Measurements from ENCODE around the gene ACADVL.

Gene ACADVL

DNA sequence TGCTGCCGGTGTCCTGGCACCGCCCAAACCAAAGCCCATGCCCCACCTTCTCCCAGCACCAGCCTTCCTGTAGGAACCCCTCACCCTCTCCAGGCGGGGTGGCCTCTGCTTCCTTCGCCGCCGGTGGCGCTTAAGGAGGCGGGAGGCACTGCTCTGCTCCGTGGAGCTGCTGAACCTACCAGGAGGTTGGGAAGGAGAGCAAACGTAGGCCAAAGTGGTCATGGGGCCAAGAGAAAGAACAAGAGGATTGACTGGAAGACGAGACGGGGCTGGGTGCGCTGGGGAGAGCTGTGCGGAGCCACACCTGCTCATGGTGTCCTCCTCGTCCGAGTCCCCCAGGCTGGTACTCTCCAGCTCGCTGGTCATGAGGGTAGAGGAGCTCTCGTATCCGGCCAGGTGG is 9.8 kb downstream of the ACADVL start:
- H3K4me3 ChIP-seq (ENCODE audit: low read depth, low read length) = no peak overlapping the region
- TF ChIP-seq, protein P1, sequence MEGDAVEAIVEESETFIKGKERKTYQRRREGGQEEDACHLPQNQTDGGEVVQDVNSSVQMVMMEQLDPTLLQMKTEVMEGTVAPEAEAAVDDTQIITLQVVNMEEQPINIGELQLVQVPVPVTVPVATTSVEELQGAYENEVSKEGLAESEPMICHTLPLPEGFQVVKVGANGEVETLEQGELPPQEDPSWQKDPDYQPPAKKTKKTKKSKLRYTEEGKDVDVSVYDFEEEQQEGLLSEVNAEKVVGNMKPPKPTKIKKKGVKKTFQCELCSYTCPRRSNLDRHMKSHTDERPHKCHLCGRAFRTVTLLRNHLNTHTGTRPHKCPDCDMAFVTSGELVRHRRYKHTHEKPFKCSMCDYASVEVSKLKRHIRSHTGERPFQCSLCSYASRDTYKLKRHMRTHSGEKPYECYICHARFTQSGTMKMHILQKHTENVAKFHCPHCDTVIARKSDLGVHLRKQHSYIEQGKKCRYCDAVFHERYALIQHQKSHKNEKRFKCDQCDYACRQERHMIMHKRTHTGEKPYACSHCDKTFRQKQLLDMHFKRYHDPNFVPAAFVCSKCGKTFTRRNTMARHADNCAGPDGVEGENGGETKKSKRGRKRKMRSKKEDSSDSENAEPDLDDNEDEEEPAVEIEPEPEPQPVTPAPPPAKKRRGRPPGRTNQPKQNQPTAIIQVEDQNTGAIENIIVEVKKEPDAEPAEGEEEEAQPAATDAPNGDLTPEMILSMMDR (IDR thresholded peaks at IDR 0.05; ENCODE audit: borderline replicate concordance, insufficient read depth, low read depth, low read length) = no peak

DNA sequence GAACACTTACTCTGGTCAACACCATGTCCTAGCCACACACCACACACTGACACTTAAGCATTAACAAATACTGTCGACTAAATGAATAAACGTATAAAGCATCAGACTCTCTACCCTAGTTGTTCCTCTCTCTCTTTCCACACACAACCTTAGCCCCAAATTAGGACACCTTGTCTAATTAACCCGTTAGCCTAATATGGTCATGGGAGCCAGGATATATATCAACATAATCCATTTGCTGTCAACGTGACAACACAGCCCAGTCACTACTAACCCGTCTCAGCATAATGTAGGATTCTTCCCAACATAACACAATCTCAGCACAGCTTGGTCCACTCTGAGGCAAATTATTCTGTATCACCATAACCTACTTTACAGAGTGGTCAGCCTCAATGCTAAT is 12.4 kb downstream of the ACADVL start:
- no peak overlapping the region for H3K4me3 ChIP-seq (ENCODE audit: low read depth, low read length)
- TF ChIP-seq, protein P1 (IDR thresholded peaks at IDR 0.05; ENCODE audit: borderline replicate concordance, insufficient read depth, low read depth, low read length) = no peak

DNA sequence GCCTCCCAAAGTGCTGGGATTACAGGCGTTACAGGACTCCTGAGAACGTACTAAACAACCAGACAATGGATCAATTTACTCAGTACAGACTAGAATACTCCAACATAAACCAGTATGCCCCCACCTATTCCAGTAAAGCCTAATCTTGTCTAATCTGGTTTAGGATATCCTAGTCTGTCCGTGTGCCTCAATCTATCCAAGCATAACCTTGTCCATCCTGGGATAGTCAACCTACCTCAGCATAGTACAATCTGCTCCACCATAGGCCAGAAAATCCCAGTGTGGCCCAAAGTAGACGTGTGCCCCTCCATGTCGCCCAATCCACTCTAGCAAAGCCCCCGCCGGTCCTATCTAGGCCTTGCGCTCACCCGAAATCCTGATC is 14.0 kb downstream of the ACADVL start:
- H3K4me3 ChIP-seq (ENCODE audit: low read depth, low read length) = peak overlapping the region; percentile 56
- TF ChIP-seq, protein P1 (IDR thresholded peaks at IDR 0.05; ENCODE audit: borderline replicate concordance, insufficient read depth, low read depth, low read length) = no peak

DNA sequence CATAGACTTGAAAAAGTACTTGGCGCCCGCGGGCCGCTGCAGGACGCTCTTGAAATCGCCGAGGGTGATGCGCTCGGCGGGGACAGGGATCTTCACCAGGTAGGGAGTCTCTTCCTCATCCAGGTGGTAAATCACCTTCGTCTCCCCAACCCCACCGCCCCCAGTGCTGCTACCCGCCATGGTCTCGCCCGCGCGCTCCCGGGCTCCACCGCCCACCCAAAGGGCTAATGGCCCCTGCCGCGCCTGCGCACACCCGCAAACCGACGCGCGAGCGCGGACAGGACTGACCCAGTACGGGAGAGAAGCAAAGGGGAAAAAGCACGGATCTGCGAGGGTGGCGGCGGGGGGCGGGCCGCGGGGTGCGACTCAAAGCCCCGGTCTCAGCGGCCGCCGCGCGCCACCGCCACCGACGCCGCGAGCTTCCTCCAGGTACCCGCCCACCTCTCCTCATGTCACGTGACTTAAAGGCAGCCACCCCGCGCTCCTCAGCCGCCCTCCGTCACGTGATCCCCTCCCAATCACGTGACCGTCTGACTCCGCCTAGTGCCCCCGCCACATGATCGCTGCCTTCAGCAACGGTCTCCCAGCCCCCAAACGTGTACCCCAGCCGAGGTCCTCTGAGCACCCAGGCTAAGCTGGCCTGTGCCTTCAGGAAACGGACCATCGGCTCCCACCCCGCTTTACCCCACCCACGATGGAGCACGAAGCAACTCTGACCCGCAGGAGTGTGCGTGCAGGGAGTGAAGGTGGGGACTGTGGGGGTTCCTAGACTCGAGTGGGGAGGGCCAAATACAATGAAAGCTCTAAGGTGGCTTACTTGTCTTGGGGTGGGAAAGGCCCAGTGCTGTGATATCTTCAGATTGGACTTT is 14.6 kb downstream of the ACADVL start, which contains the start of gene DVL2:
Gene DVL2, minus strand, starts transcription at position 435 of the 869 bp plus-strand sequence. Its CDS starts 255 bp downstream, at position 180.
- H3K4me3 ChIP-seq (ENCODE audit: low read depth, low read length) = peak within 1 kb of the TSS; percentile 56
- TF ChIP-seq, protein P1 (IDR thresholded peaks at IDR 0.05; ENCODE audit: borderline replicate concordance, insufficient read depth, low read depth, low read length) = no peak

DNA sequence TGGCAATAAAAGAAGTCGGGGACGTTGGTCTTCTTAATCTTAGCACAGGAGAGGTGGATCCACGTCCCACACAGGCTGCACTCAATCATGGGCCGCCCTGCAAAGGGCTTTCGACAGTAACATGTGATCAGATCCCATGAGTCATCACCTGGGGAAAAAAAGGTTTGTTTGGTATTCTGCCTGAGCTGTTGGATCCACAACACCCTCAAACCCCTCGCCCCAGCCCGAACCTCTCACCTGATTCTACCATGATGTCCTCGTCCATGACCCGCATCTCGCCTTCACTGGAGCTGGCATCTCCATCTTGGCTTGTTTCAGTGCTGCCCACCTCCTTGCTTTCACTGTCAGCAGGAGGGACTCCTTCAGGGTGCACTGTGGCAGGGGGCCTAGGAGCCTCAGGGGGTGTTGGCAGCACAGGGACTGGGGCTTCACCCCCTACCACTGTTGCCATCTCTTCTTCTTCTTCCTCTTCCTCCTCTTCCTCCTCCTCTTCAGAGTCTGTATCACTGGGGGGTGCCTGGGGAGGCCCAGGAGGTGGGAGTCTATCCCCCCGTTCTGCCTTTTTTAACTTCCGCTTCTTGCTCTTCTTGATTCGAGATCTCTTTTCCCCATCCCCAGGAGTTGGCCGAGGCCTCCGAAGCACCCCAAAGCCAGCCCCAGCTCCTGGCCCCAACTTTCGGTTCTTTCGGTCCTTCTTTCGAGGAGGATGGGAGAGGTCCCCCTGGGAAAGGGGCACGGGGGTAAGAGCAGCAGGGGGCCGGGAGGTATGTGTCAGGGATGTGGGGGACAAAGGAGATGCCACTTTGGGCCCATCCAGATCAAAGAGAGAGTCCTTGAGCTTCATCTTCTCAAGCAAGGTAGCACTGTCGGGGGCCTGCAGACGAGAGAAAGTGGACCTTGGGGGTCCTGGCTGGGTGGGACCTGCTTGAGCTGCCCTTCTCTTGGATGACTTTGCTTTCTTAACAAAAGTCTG is 16.2 kb downstream of the ACADVL start:
- TF ChIP-seq, protein P1 (IDR thresholded peaks at IDR 0.05; ENCODE audit: borderline replicate concordance, insufficient read depth, low read depth, low read length) = no peak
- H3K4me3 ChIP-seq (ENCODE audit: low read depth, low read length) = no peak overlapping the region

DNA sequence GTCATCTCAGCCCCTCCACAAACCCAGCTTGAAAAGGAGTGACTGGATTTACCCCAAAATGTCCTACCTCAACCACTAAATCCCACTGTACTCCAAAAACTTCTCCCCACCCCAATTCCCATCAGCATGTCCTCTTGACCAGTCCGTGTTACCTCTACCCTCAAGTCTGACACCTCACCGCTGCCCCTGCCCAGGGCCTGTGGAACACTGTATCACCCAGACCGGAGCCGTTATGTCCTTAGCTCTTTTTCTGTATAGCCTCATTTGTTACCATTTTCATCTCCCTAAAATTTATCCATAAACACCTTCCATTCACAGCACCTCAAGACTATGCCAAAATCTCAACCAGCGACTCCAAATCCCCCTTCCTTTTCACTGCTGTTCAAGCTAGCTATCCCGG is 17.1 kb downstream of the ACADVL start:
- no peak overlapping the region for H3K4me3 ChIP-seq (ENCODE audit: low read depth, low read length)
- TF ChIP-seq, protein P1 (IDR thresholded peaks at IDR 0.05; ENCODE audit: borderline replicate concordance, insufficient read depth, low read depth, low read length) = no peak
